Measurements from ENCODE around the gene AFAP1L2.

The AFAP1L2 gene

GRCh38 chr10:114283535-114284234 is 120.6 kb downstream of the AFAP1L2 start:
- no peak for DNase-seq

GRCh38 chr10:114283091-114283490 is 121.2 kb downstream of the AFAP1L2 start:
- DNase-seq = no peak

DNA sequence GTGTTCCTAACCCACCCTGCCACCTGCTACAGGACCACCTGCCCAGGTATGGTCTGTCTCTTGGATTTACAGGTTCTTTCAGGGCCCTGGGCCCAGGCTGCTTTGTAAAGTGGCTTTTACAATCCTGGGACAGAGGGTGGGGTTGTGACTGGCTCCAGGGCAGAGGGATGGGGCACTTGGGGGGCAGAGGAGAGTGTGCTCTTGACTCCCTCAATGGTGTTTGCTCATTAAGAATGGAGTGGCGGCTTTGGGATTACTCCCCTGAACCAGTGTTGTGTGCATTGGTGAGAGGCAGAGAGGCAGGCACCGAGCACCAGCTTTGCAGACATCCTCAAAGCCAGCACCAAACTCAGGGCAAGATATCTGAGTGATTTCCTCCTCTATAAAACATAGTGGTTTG is 121.8 kb downstream of the AFAP1L2 start:
- no peak for DNase-seq

- DNase-seq = no peak
These were observed 122.8 kb downstream of the AFAP1L2 start for GRCh38 chr10:114281461-114281860.

GRCh38 chr10:114281006-114281405 is 123.3 kb downstream of the AFAP1L2 start:
- DNase-seq = no peak

- no peak for DNase-seq
These were observed 124.2 kb downstream of the AFAP1L2 start for GRCh38 chr10:114279901-114280644.

GRCh38 chr10:114279289-114279688 is 125.0 kb downstream of the AFAP1L2 start:
- DNase-seq = no peak

- DNase-seq = no peak
These were observed 125.5 kb downstream of the AFAP1L2 start for GRCh38 chr10:114278884-114279191.

- DNase-seq = no peak
These were observed 126.0 kb downstream of the AFAP1L2 start for GRCh38 chr10:114278140-114278883.

GRCh38 chr10:114276671-114277070 is 127.6 kb downstream of the AFAP1L2 start:
- DNase-seq = no peak

GRCh38 chr10:114276066-114276465 is 128.2 kb downstream of the AFAP1L2 start:
- no peak for DNase-seq

DNA sequence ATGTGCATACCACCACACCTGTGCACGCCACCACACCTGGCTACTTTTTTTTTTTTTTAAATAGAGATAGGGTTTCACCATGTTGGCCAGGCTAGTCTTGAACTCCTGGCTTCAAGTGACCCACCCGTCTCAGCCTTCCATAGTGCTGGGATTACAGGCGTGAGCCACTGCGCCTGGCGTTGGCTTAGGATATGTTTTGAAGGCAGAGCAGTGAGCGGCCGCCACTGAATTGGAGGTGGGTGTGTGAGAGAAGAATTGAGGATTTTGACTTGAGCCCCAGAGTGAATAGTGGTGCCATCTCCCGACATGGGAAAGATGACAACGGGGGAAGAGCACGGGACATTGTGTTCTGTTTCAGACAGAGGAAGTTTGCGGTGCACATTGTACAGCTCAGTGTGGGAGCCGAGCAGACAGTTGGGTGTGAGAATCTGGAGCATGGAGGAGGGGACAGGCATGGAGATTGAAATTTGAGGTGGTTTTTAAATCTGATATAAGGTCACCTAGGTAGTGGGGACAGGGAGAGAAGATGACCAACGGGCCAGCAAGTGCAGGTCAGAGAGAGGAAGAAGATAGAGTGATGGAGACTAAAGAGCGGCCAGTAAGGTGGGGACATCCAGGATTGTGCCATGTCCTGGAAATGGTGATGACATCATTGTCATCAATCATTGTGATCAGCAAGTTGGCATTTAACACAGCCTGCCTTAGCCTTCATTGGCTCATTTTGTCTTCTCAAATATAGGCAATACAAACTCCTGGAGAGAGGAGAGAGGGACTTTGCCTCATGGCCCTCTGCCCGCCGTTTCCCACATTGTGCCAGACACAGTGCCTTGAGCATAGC is 129.5 kb downstream of the AFAP1L2 start:
- DNase-seq = no peak

- no peak for DNase-seq
These were observed 130.4 kb downstream of the AFAP1L2 start for GRCh38 chr10:114273910-114274309.

DNA sequence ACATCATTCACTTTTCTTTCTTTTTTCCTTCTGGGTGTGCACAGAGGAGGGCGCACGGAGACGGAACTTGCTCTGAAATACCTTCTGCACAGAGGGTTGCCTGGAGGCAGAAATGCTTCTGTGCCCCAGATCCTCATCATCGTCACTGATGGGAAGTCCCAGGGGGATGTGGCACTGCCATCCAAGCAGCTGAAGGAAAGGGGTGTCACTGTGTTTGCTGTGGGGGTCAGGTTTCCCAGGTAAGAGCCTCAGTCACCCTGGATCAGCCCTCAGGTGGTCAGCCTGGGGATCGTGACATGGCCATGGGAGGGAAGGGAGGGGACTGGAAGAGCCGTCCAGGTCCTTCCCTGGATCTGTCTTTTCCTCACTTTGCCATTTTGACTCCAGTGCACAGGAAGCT is 131.6 kb downstream of the AFAP1L2 start:
- DNase-seq = no peak

GRCh38 chr10:114271779-114272167 is 132.5 kb downstream of the AFAP1L2 start:
- DNase-seq = no peak

- DNase-seq = no peak
These were observed 133.1 kb downstream of the AFAP1L2 start for GRCh38 chr10:114271075-114271778.

DNA sequence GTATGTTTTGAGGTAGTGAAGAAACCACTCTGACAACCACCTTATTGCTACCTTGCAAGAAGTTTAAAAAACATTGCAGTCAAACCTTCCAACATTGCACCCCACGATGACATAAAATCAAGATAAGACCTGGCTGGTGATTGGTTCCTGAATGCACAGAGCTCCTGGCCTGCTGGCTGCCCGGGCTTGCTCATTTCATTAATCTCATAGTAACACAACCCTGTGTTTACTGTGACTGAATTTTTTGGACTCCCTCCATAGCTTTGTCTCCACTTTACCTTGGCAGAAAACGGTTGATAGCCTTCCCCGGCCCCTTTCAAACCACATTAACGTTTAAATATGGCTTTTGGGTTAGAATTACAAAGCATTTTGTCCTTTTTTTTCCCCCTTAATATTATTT is 137.8 kb downstream of the AFAP1L2 start:
- DNase-seq = peak; percentile 29

- no peak for DNase-seq
These were observed 138.8 kb downstream of the AFAP1L2 start for GRCh38 chr10:114265392-114266053.

DNA sequence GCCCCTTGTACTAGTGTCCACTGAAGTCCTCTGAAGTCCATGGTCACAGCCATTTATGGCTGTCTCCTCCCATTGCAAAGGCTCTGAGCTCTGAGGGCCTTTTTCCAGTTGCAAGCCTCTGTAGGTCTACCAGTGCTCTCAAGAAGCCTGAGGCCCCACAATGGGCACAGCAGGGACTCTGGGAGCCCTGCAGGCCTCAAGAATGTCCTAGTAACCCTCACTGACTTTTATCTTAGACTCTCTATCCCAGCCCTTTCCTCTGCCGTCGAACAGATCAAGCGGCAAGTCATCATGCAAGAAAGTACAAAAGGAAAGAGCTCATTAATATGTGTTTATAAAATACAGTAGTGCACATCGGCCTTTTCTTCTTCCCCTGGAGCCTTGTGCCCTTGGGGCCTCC is 141.8 kb downstream of the AFAP1L2 start:
- peak; percentile 45 for DNase-seq

DNA sequence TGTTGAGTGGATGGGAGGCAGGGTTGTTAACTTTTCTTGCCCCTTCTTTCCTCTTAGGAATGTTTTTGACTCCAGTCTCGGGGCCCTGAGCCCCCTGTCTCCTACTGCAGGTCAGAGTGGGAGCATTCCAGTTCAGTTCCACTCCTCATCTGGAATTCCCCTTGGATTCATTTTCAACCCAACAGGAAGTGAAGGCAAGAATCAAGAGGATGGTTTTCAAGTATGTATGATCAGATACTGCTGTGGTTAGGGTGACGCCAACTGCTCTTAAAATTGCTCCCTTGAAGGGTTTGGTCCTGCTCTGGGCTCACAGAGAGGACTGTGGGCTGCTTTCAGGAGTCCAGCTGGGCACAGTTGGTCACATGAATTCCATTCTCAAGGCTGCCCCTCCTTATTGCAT is 143.2 kb downstream of the AFAP1L2 start:
- DNase-seq = no peak

DNA sequence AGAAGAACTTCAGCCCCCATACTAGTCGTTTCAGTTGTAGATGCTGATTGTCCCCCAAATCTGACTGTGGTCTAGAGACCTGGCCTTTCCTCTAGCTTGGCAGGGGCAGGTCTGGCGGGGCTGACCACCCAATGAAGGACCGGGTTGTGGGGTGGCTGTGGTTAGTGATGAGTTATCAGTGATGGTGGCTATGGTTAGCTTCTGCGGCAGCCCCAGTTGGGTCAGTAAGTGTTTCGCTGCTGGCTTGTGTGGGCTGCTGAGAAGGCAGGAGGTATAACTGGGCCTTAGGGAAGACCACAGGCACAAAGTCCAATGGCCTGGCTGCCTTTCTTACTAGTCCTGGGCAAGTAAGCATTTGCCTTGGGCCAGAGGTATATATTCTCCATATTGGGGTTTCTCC is 143.9 kb downstream of the AFAP1L2 start:
- DNase-seq = no peak

DNA sequence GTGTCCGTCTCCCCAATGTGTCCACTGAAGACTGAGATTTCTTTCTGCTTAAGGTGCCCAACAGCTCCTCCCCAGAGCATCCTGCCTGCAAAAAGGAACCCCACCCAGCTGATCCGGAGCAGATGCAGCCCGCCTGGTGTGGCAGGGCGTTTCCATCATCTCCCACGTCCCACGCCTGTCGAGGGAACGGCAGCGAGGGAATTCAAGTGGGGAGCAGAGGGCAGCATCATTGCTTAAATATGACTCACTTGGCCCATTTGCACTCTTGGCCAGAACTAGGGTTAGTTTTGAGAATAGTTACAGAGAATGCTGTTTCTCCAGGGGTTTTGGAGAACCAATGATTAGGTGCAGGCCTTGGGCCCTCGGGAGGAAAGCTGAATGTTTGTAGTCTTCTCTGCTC is 144.5 kb downstream of the AFAP1L2 start:
- DNase-seq = no peak

Data from eye (tissue), 1 donor.